ENCODE results near the gene KNL1.
"Not testable (repeated sequence)": the region's sequence is repeated elsewhere in the genome, so short reads cannot be mapped to it uniquely, and the experiment has no call there.

The KNL1 gene

GRCh38 chr15:40647523-40647922 is 53.5 kb downstream of the KNL1 start:
- H3K9ac ChIP-seq (ENCODE audit: low read depth in 1 of 2, low read length in 2 of 2) = no peak overlapping the region
- H3K9me3 ChIP-seq (ENCODE audit: control insufficient read depth in 1 of 2, low read length in 2 of 2) = no peaks in the 10 kb centered on the region
- no peak overlapping the region for H3K4me3 ChIP-seq (ENCODE audit: low read depth in 1 of 2, low read length in 2 of 2)
- H3K4me1 ChIP-seq (ENCODE audit: control insufficient read depth in 1 of 2, insufficient read depth in 2 of 2, low read length in 2 of 2) = peaks cover 0 to 4% of the 10 kb centered on the region in 2 donors
- H3K27ac ChIP-seq (ENCODE audit: low read depth, low read length) = no peak overlapping the region
- no peaks in the 10 kb centered on the region for H3K27me3 ChIP-seq (ENCODE audit: control insufficient read depth in 1 of 2, insufficient read depth in 2 of 2, low read length in 2 of 2)
- no peaks in the 10 kb centered on the region for H3K36me3 ChIP-seq (ENCODE audit: control insufficient read depth in 1 of 2, insufficient read depth in 2 of 2, low read length in 2 of 2)

GRCh38 chr15:40650479-40650878 is 56.4 kb downstream of the KNL1 start:
- no peaks in the 10 kb centered on the region for H3K27me3 ChIP-seq (ENCODE audit: control insufficient read depth in 1 of 2, insufficient read depth in 2 of 2, low read length in 2 of 2)
- no peaks in the 10 kb centered on the region for H3K9me3 ChIP-seq (ENCODE audit: control insufficient read depth in 1 of 2, low read length in 2 of 2)
- H3K27ac ChIP-seq (ENCODE audit: low read depth, low read length) = no peak overlapping the region
- H3K9ac ChIP-seq (ENCODE audit: low read depth in 1 of 2, low read length in 2 of 2) = no peak overlapping the region
- peaks cover 0 to 8% of the 10 kb centered on the region in 2 donors for H3K36me3 ChIP-seq (ENCODE audit: control insufficient read depth in 1 of 2, insufficient read depth in 2 of 2, low read length in 2 of 2)
- peaks cover 0 to 4% of the 10 kb centered on the region in 2 donors for H3K4me1 ChIP-seq (ENCODE audit: control insufficient read depth in 1 of 2, insufficient read depth in 2 of 2, low read length in 2 of 2)
- H3K4me3 ChIP-seq (ENCODE audit: low read depth in 1 of 2, low read length in 2 of 2) = peak overlapping the region in 1 of 2 donors; percentile 56

GRCh38 chr15:40660686-40661085 is 66.6 kb downstream of the KNL1 start:
- Histone ChIP-seq H3K27ac (ENCODE audit: low read depth, low read length) (no peak overlapping the region), H3K4me3 (ENCODE audit: low read depth in 1 of 2, low read length in 2 of 2) (no peak overlapping the region), H3K9me3 (ENCODE audit: control insufficient read depth in 1 of 2, low read length in 2 of 2) (no peaks in the 10 kb centered on the region), H3K4me1 (ENCODE audit: control insufficient read depth in 1 of 2, insufficient read depth in 2 of 2, low read length in 2 of 2) (no peaks in the 10 kb centered on the region), H3K9ac (ENCODE audit: low read depth in 1 of 2, low read length in 2 of 2) (no peak overlapping the region), H3K36me3 (ENCODE audit: control insufficient read depth in 1 of 2, insufficient read depth in 2 of 2, low read length in 2 of 2) (peaks cover 5% of the 10 kb centered on the region in 2 donors), H3K27me3 (ENCODE audit: control insufficient read depth in 1 of 2, insufficient read depth in 2 of 2, low read length in 2 of 2) (no peaks in the 10 kb centered on the region)

- no peak overlapping the region for H3K9ac ChIP-seq (ENCODE audit: low read depth in 1 of 2, low read length in 2 of 2)
- H3K36me3 ChIP-seq (ENCODE audit: control insufficient read depth in 1 of 2, insufficient read depth in 2 of 2, low read length in 2 of 2) = peaks cover 0 to 5% of the 10 kb centered on the region in 2 donors
- H3K9me3 ChIP-seq (ENCODE audit: control insufficient read depth in 1 of 2, low read length in 2 of 2) = no peaks in the 10 kb centered on the region
- H3K4me3 ChIP-seq (ENCODE audit: low read depth in 1 of 2, low read length in 2 of 2) = no peak overlapping the region
- no peak overlapping the region for H3K27ac ChIP-seq (ENCODE audit: low read depth, low read length)
- H3K27me3 ChIP-seq (ENCODE audit: control insufficient read depth in 1 of 2, insufficient read depth in 2 of 2, low read length in 2 of 2) = no peaks in the 10 kb centered on the region
- no peaks in the 10 kb centered on the region for H3K4me1 ChIP-seq (ENCODE audit: control insufficient read depth in 1 of 2, insufficient read depth in 2 of 2, low read length in 2 of 2)
Observed at GRCh38 chr15:40664909-40665308, 70.9 kb downstream of the KNL1 start.

- not testable (repeated sequence) for H3K27me3 ChIP-seq (ENCODE audit: control insufficient read depth in 1 of 2, insufficient read depth in 2 of 2, low read length in 2 of 2); H3K36me3 ChIP-seq (ENCODE audit: control insufficient read depth in 1 of 2, insufficient read depth in 2 of 2, low read length in 2 of 2); H3K9ac ChIP-seq (ENCODE audit: low read depth in 1 of 2, low read length in 2 of 2); H3K4me3 ChIP-seq (ENCODE audit: low read depth in 1 of 2, low read length in 2 of 2); H3K9me3 ChIP-seq (ENCODE audit: control insufficient read depth in 1 of 2, low read length in 2 of 2); H3K4me1 ChIP-seq (ENCODE audit: control insufficient read depth in 1 of 2, insufficient read depth in 2 of 2, low read length in 2 of 2); H3K27ac ChIP-seq (ENCODE audit: low read depth, low read length)
Observed at GRCh38 chr15:40676290-40676689, 82.2 kb downstream of the KNL1 start.

- H3K9ac ChIP-seq (ENCODE audit: low read depth in 1 of 2, low read length in 2 of 2); H3K9me3 ChIP-seq (ENCODE audit: control insufficient read depth in 1 of 2, low read length in 2 of 2); H3K4me1 ChIP-seq (ENCODE audit: control insufficient read depth in 1 of 2, insufficient read depth in 2 of 2, low read length in 2 of 2); H3K36me3 ChIP-seq (ENCODE audit: control insufficient read depth in 1 of 2, insufficient read depth in 2 of 2, low read length in 2 of 2); H3K27ac ChIP-seq (ENCODE audit: low read depth, low read length); H3K4me3 ChIP-seq (ENCODE audit: low read depth in 1 of 2, low read length in 2 of 2); H3K27me3 ChIP-seq (ENCODE audit: control insufficient read depth in 1 of 2, insufficient read depth in 2 of 2, low read length in 2 of 2): not testable (repeated sequence)
Observed at GRCh38 chr15:40676906-40677305, 82.9 kb downstream of the KNL1 start.

- Histone ChIP-seq H3K36me3 (ENCODE audit: control insufficient read depth in 1 of 2, insufficient read depth in 2 of 2, low read length in 2 of 2) (no peaks in the 10 kb centered on the region), H3K9ac (ENCODE audit: low read depth in 1 of 2, low read length in 2 of 2) (no peak overlapping the region), H3K27ac (ENCODE audit: low read depth, low read length) (no peak overlapping the region), H3K27me3 (ENCODE audit: control insufficient read depth in 1 of 2, insufficient read depth in 2 of 2, low read length in 2 of 2) (no peaks in the 10 kb centered on the region), H3K4me1 (ENCODE audit: control insufficient read depth in 1 of 2, insufficient read depth in 2 of 2, low read length in 2 of 2) (no peaks in the 10 kb centered on the region), H3K9me3 (ENCODE audit: control insufficient read depth in 1 of 2, low read length in 2 of 2) (no peaks in the 10 kb centered on the region), H3K4me3 (ENCODE audit: low read depth in 1 of 2, low read length in 2 of 2) (no peak overlapping the region)
Observed at GRCh38 chr15:40680151-40680550, 86.1 kb downstream of the KNL1 start.

- H3K36me3 ChIP-seq (ENCODE audit: control insufficient read depth in 1 of 2, insufficient read depth in 2 of 2, low read length in 2 of 2); H3K27me3 ChIP-seq (ENCODE audit: control insufficient read depth in 1 of 2, insufficient read depth in 2 of 2, low read length in 2 of 2); H3K9ac ChIP-seq (ENCODE audit: low read depth in 1 of 2, low read length in 2 of 2); H3K4me3 ChIP-seq (ENCODE audit: low read depth in 1 of 2, low read length in 2 of 2); H3K27ac ChIP-seq (ENCODE audit: low read depth, low read length); H3K4me1 ChIP-seq (ENCODE audit: control insufficient read depth in 1 of 2, insufficient read depth in 2 of 2, low read length in 2 of 2); H3K9me3 ChIP-seq (ENCODE audit: control insufficient read depth in 1 of 2, low read length in 2 of 2): not testable (repeated sequence)
Observed at GRCh38 chr15:40680959-40681358, 86.9 kb downstream of the KNL1 start.

GRCh38 chr15:40684381-40684780 is 90.3 kb downstream of the KNL1 start:
- no peaks in the 10 kb centered on the region for H3K36me3 ChIP-seq (ENCODE audit: control insufficient read depth in 1 of 2, insufficient read depth in 2 of 2, low read length in 2 of 2)
- no peak overlapping the region for H3K27ac ChIP-seq (ENCODE audit: low read depth, low read length)
- no peaks in the 10 kb centered on the region for H3K4me1 ChIP-seq (ENCODE audit: control insufficient read depth in 1 of 2, insufficient read depth in 2 of 2, low read length in 2 of 2)
- no peak overlapping the region for H3K9ac ChIP-seq (ENCODE audit: low read depth in 1 of 2, low read length in 2 of 2)
- no peaks in the 10 kb centered on the region for H3K9me3 ChIP-seq (ENCODE audit: control insufficient read depth in 1 of 2, low read length in 2 of 2)
- H3K27me3 ChIP-seq (ENCODE audit: control insufficient read depth in 1 of 2, insufficient read depth in 2 of 2, low read length in 2 of 2) = no peaks in the 10 kb centered on the region
- no peak overlapping the region for H3K4me3 ChIP-seq (ENCODE audit: low read depth in 1 of 2, low read length in 2 of 2)

- H3K4me3 ChIP-seq (ENCODE audit: low read depth in 1 of 2, low read length in 2 of 2) = no peak overlapping the region
- no peak overlapping the region for H3K27ac ChIP-seq (ENCODE audit: low read depth, low read length)
Observed at GRCh38 chr15:40685376-40685775, 91.3 kb downstream of the KNL1 start.

More at GRCh38 chr15:40685376-40685775, 91.3 kb downstream of the KNL1 start:
- Histone ChIP-seq H3K9ac (ENCODE audit: low read depth in 1 of 2, low read length in 2 of 2) (no peak overlapping the region), H3K9me3 (ENCODE audit: control insufficient read depth in 1 of 2, low read length in 2 of 2) (no peaks in the 10 kb centered on the region), H3K4me1 (ENCODE audit: control insufficient read depth in 1 of 2, insufficient read depth in 2 of 2, low read length in 2 of 2) (no peaks in the 10 kb centered on the region), H3K27me3 (ENCODE audit: control insufficient read depth in 1 of 2, insufficient read depth in 2 of 2, low read length in 2 of 2) (no peaks in the 10 kb centered on the region), H3K36me3 (ENCODE audit: control insufficient read depth in 1 of 2, insufficient read depth in 2 of 2, low read length in 2 of 2) (no peaks in the 10 kb centered on the region)

Measured in duodenal mucosa (tissue), 2 donors.